SKM-1 treated with dmso at 0.1 percent for 144 hours (cell line): Measurements from ENCODE around the gene COL8A1.

Experiments used
- DNase-seq: peaks from one replicate; lab custom pipeline; 2025; ENCODE audit not compliant: unreplicated experiment; lab: John Stamatoyannopoulos, UW

Gene COL8A1

GRCh38 chr3:99668044-99668443 is 29.6 kb downstream of the COL8A1 start:
- no peak for DNase-seq

GRCh38 chr3:99669879-99670555 is 31.6 kb downstream of the COL8A1 start:
- no peak for DNase-seq

- no peak for DNase-seq
Measured at GRCh38 chr3:99670556-99670950, 32.2 kb downstream of the COL8A1 start.

GRCh38 chr3:99674086-99674789 is 35.8 kb downstream of the COL8A1 start:
- DNase-seq = no peak

DNA sequence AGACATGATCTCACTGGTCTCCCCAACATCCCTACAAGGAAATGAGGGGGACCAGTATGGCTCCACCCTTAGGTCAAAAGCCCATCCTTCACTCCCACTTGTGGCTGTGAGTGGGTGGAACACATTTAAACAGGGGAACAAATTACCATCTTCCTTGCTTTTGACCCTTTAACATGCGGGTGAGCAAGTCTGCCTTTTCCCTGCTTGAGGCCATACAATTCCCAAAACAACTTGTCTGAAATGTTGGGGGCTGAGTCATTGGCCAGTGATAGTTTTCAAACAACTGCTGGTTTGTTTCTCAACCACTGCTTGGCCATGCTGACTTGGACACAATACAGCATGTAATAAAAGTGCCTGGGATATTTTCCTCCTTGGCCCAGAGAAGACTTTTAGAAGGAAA is 39.6 kb downstream of the COL8A1 start:
- DNase-seq = no peak

DNA sequence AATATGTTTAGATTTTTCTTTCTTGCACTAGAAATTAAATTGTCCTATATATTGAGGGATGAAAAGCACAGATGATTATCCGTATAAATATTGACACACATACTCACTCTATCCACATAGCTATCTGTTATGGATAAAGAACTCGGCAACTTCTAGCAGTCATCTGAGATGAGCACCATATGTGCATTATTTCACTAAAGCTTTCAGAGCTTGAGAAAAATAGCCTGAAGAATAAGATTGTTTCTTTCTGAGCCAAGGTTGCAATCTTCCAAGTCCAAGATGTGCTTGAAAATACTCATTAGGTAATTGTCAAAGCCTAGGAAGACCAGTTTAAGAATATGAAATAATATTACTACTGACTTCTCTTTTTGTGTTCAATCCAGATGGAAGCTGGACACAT is 40.5 kb downstream of the COL8A1 start:
- no peak for DNase-seq

DNA sequence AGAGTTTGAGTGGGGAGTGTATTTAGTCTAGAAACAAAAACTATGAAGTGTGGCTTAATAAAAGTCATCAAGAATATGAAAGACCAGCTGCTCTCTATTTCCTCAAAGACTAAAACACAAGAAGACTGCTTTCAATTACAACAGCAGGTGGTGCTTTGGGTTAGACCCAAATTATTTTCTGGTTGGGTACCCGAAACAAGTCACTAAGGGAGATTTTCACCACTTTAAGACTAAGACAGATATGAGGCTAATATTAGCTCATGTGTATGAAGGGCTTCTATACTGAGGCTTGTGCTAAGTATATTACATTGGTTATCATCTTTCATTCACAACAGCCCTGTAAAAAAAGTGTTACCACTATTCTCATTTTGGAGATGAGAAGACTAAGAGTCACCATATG is 43.1 kb downstream of the COL8A1 start:
- DNase-seq = no peak

DNA sequence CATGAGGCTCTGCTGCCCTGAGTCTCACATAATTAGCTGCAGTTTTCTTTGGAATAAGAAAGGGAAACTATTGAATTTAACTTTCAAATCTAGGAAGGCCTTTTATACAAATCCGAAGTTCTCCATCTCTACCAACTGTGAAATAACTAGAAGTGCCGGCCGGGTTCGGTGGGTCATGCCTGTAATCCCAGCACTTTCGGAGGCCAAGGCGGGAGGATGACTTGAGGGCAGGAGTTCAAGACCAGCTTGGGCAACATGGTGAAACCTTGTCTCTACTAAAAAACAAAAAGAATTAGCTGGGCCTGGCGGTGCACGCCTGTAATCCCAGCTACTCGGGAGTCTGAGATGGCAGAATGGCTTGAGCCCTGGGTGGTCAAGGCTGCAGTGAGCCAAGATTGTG is 43.6 kb downstream of the COL8A1 start:
- DNase-seq = no peak

- no peak for DNase-seq
Measured at GRCh38 chr3:99683465-99683864, 45.1 kb downstream of the COL8A1 start.

GRCh38 chr3:99683876-99684275 is 45.5 kb downstream of the COL8A1 start:
- DNase-seq = no peak

DNA sequence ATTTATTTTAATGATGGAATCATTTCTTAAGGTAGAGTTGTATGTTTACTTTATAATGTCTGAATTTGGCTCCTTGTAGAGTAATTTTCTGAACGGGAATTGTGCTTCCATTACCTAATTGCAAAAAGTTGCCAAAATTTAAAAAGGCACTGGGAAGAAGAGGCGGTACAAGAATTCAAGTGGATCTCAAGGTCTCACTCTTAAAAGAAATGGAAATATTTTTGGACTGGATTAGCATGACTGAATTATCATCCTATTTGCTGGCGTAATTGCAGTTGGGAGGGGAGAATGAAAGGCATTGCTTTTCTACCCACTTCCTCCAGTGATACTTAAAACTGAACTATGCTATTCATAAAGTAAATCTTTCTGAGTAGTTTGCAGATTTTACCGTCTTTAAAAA is 46.2 kb downstream of the COL8A1 start:
- DNase-seq = no peak

GRCh38 chr3:99686469-99686868 is 48.1 kb downstream of the COL8A1 start:
- DNase-seq = no peak

DNA sequence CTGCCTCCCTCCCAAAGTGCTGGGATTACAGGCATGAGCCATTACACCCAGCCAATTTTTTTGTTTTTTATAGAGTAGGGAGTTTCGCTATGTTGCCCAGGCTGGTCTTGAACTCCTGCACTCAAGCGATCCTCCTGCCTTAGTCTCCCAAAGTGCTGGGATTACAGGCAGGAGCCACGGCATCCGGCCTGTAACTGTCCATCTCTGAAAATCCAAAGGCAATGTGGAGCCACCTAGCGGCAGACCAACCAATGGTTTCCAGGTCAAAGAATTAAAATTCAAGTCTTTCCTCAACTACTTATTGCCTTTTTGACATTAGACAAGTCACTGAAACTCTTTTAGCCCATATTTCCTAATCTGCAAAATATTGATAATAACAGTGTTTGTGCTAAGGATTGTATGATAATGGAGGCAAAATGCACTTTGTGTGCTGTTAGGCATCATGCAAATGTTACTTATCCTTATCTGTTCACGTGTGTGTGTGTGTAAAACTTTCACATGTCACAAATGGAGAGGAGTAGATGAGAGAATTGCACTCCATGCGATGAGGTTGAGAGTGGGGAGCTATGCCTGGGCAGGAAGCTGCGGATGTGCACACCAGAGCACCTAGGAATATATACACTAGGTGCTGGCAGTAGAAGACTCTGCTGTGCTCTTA is 48.7 kb downstream of the COL8A1 start:
- peak; percentile 11 for DNase-seq

DNA sequence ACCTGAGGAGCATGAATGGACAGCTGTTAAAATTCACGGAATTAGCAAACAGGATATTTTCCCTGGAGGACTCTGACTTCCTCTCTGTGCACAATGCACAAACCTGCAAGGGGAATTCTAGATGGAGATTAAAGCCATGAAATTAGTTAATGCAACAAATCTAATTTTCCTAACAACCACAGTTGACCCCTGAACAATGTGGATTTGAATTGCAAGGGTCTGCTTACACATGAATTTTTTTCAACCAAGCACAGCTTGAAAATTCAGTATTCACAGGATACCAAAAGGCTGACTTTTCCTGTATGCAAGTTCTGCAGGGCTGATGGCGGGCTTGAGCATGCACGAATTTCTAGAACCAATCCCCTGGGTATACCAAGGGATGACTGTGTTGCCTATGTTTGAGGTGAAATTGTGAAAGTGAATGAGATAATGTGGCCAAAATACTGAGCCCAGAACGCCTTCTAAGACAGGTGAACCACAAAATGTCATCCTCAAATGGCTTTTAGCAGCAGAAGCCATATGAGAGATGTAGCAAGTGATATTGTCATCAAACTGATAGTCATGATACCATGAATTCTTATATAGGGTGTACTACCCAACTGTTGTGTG is 52.5 kb downstream of the COL8A1 start:
- no peak for DNase-seq

- no peak for DNase-seq
Measured at GRCh38 chr3:99693636-99694035, 55.2 kb downstream of the COL8A1 start.

GRCh38 chr3:99696497-99696896 is 58.1 kb downstream of the COL8A1 start:
- DNase-seq = no peak

GRCh38 chr3:99697250-99697649 is 58.9 kb downstream of the COL8A1 start:
- no peak for DNase-seq

DNA sequence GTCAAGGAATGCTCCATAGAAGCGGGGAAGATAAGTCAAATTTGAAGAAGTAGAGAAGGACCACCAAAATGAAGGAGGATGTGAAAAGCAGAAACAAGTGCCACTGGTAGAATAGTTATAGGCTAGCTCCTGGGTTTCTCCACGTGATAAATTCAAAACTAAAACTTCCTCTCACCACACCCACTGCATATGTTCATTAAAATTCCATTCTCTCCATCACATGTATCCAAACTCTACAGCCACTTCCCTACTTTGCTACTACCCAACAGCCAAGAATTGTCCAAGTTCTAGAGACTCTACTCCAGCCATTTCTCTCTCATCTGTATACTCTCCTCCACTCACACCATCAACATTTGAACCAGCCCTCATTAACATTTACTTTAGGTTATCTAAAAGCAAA is 60.5 kb downstream of the COL8A1 start:
- no peak for DNase-seq

DNA sequence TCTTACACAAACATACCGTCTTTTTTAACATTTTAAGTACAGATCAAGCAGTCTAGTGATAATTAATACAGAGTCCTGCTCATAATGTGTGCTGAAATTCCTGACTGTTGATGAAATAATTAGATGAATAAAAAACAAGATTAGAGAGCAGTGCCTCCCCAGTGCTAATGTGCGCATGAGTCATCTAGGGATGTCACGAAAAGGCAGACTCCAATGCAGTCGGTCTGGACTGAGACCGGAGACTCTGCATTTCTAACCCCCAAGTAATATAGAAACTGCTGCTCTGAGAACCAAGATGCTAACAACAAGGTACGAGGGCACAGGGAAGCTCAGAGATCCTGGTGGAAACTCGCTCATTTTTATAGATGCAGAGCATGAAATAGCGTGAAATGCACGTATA is 61.4 kb downstream of the COL8A1 start:
- no peak for DNase-seq

DNA sequence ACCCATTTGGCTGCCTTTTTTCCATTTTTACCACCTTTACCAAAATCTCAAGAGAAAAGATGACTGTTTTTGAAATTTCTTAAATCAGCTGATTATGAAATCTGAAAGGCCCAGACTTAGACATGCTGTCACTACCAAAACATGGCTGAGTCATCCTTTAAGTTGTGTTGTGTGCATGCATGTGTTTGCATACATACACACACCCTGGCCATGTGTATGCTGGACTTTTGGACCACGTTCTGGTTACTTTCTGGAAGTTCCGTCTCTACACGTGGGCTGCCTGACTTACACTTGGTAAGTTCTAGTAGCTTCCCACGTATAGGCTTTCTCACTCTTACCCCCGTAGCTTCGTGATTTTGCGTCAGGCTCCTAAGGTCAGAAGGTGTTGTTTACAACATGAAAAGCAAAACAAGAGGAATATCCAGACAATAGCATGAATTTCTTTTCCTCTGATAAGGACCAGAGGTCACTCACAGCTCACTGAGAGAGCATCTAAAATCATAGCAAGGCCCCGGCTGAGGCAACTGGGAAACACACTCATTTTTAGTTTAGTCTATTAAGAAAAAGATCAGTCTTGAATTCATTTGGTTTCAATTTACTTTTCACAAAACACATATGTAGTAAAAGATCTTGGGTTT is 62.4 kb downstream of the COL8A1 start:
- no peak for DNase-seq
